GM19043 (cell line): ENCODE data around the gene SPTLC1.

ENCODE experiments used
- ATAC-seq: cut with Tn5 transposase; IDR thresholded peaks from one replicate; pipeline ENCODE4 v1.9.1; 2021; ENCODE audit warnings: low read depth; ENCODE audit not compliant: unreplicated experiment

Gene SPTLC1

GRCh38 chr9:91992461-91993041, 122.7 kb downstream of the SPTLC1 start:
- ATAC-seq: no peak

GRCh38 chr9:91991721-91992341, 123.4 kb downstream of the SPTLC1 start:
- no peak for ATAC-seq

GRCh38 chr9:91986248-91986647, 129.0 kb downstream of the SPTLC1 start:
- no peak for ATAC-seq

DNA sequence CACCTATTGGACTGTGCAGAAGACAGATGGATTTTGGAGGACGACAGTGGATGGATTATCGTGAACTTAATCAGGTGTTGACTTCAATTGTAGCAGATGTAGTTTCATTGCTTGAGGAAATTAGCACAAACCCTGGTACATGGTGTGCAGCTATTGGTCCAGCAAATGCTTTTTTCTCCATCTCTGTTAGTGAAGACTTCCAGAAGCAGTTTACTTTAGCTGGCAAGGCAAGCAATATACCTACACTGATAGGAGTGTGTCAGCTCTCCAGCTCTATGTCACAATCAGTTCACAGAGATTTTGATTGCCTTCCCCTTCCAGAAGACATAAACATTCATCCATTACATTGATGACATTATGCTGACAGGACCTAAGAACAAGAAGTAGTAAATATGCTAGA, 129.5 kb downstream of the SPTLC1 start:
- no peak for ATAC-seq
